GM21737 (cell line): ENCODE results near the gene EMSY.
"Not testable (repeated sequence)": the region's sequence is repeated elsewhere in the genome, so short reads cannot be mapped to it uniquely, and the experiment has no call there.

Experiments
- ATAC-seq: cut with Tn5 transposase; IDR thresholded peaks from one replicate; pipeline ENCODE4 v1.9.1; 2021; ENCODE audit warnings: mild to moderate bottlenecking, moderate library complexity; ENCODE audit not compliant: unreplicated experiment

Gene EMSY

DNA sequence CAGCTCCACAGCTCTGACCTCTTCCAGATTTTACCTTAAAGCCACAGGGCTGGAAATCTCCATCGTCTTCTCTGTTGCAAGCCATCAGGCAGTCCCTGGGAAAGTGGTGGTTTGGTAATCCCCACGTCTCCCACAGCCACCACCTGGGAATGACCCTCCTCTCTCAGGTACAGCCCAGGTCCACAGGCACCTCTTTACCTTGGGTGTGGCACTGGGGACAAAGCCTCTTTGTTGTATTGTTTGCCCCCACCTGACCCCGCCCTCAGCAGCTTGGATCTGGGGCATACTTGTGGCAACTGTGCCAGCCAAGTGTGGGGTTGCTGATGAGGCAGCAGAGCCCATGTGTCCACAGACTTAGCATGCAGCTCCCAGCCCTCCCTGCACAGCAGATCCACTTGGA lies 148.1 kb downstream of the EMSY start:
- ATAC-seq = no peak

GRCh38 chr11:76595091-76595490 lies 150.3 kb downstream of the EMSY start:
- not testable (repeated sequence) for ATAC-seq

- no peak for ATAC-seq
These were observed 151.8 kb downstream of the EMSY start for GRCh38 chr11:76596652-76597051.

DNA sequence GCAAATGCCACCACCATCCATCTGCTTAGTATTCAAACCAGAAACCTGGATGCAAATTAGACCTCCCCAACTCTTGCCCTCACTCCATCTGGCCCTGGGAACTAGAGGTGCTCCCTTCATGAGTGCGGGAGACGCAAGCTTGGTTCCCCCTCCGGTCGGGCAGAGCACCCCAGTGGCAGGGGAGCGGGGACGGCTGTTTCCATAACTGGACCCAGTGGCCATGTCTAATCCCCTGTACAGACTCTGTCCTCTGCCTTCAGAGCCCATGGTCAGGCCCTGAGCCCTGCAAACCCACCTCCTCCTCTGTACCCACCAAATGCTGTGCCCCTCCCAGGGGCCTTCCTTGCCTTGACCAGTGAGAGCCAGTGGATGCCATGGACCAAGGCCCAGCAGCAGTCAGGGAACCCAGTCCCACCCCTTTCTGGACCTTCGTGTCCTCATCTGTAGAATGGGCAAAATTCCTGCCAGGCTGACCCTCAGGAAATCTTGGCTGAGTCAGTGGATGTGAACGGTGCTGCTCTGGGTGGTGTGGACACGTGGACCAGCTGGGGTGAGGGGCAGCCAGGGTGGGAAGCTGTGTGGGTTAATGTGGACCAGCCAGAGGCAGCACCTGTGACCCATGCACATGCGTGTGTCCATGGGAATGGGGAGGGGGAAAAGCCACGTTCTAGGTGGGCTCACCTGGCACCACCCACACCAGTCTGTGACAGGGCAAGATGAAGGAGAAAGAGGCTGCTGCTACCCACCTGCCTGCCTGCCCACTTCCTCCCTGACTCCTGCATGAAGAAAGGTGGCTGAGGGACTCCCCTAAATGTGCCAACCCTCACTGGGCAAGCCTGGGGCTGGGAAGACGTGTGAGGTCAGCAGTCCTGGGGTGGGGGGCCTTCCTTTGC lies 153.0 kb downstream of the EMSY start:
- no peak for ATAC-seq

- ATAC-seq = no peak
These were observed 153.6 kb downstream of the EMSY start for GRCh38 chr11:76598426-76598839.

DNA sequence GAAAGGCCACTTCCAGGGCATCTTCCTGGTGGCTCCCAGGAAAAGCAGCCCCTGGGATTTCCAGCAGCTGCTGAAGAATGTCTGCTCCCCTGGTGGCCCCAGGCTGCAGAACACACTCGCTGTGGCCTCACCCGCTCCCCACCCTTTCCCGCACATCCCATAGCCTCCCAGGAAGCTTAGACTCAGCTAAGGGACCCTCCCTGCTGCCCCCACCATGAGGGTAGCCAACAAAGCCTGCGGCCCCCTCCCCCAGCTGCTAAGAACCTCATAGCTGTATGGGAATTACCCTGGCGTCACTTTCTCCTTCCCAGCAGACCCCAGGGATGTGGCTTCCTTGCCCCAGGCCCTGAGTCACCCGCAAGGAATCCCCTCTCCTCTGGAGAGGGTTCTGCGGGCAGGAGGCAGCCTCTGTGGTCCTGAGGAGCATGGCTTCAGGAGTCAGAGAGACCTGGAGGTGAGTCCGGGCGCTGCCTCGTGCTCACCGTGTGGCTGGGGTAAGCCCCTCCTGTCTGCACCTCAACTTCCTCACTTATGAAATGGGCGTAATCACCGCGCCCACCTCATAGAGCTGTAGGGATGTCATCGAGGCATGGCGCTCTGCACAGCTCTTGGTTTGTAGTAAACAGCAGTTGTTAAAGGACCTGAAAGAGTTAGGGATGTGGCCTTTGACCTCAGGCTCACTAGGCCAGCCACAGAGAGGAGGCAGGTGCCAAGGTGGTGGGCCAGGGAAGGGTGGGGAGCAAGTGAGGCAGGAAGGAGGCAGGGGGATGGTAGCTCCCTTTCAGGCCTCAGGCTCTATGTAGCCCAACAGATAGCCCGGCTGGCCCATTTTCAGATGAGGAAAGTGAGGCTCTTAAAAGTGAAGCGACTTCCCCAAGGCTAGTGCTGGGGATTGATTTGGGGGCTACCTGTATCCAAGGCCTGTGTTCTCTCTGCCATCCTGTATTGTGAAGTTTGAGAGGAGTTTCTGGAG lies 154.5 kb downstream of the EMSY start:
- no peak for ATAC-seq

DNA sequence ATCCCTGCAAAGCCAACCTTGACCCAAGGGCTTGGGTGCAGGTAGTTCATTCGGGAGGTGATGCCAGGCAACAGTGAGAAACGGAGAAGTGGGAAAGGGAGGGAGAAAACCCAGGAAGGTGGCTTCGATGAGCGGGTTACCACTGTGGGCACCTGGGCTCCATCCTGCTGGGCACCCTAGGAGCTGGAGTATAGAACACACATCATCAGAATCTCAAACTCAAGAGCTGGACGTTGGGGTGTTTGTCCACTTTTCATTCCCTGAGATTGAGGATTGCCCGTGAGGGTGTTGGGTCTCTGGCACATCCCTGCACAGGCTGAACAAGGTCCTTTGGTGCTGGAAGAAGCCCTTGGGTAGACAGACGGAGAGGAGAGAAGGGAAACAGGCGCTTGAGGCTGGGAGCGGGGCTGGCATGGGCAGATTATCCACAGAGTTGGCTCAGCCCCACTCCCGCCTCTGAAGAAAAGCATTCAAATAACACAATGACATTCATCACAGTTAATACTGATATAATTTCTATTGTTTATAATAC lies 155.4 kb downstream of the EMSY start:
- ATAC-seq = no peak

DNA sequence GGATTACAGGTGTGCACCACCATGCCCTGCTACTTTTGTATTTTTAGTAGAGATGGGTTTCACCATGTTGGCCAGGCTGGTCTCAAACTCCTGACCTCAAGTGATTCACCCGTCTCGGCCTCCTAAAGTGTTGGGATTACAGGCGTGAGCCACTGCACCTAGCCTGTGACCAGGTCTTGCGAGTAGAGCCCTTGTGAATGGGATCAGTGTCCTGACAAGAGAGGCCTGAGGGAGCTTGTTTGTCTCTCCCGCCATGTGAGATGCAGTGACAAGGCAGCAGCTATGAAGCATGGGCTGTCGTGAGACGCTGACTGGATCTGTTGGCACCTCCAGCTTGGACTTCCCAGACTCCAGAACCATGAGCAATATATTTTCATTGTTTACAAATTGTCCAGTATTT lies 156.5 kb downstream of the EMSY start:
- no peak for ATAC-seq

GRCh38 chr11:76601724-76602123 lies 156.9 kb downstream of the EMSY start:
- no peak for ATAC-seq

DNA sequence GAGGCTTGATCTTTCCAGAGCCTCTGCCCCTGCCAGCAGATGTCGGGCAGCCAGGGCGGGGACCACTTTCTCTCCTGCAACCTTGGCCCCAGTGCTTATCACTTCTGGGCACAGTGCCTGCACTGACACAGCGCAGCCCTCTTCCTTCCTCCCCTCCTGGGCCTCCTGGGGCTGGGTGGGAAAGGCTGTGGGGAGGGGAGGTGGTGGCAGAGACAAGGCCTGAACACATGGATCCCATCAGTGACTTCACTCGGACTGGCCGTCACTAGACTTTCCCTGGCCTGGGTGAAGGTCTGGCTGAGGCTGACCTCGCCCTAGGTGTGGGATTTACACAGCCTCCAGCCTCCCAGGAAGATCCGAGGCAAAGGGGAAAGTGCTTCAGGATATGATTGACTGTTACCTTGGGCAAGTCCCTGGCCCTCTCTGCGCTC lies 157.6 kb downstream of the EMSY start:
- ATAC-seq = no peak
